ENCODE results near the gene ARHGAP44.
A peak's percentile ranks its signal among the peaks of the same experiment; 100 is the strongest.

Gene ARHGAP44

GRCh38 chr17:13025687-13026086, 236.4 kb downstream of the ARHGAP44 start:
- no peak for TF ChIP-seq ZFX (IDR thresholded peaks at IDR 0.05)
- TF ChIP-seq, protein P1, sequence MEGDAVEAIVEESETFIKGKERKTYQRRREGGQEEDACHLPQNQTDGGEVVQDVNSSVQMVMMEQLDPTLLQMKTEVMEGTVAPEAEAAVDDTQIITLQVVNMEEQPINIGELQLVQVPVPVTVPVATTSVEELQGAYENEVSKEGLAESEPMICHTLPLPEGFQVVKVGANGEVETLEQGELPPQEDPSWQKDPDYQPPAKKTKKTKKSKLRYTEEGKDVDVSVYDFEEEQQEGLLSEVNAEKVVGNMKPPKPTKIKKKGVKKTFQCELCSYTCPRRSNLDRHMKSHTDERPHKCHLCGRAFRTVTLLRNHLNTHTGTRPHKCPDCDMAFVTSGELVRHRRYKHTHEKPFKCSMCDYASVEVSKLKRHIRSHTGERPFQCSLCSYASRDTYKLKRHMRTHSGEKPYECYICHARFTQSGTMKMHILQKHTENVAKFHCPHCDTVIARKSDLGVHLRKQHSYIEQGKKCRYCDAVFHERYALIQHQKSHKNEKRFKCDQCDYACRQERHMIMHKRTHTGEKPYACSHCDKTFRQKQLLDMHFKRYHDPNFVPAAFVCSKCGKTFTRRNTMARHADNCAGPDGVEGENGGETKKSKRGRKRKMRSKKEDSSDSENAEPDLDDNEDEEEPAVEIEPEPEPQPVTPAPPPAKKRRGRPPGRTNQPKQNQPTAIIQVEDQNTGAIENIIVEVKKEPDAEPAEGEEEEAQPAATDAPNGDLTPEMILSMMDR (conservative IDR thresholded peaks at IDR 0.05), result no peak
- no peak overlapping the region for H3K27ac ChIP-seq

DNA sequence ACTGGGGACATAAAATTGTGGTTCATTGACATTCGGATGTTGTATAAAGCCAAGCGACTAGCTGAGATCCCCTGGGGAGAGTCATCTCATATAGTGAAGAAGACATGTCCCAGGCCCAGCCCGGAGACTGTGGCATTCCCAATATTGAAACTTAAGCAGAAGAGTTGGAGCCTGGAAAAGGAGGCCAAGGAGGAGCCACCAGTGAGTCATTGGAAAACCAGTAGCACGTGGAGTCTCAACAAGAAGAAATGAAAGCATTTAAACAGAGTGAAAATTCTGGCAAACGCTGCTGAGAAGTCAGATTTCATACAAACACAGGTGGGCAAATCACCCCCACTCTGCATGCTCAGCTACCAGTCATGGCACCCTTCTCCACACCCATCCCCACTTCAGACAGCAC, 237.9 kb downstream of the ARHGAP44 start:
- TF ChIP-seq ZFX (IDR thresholded peaks at IDR 0.05), result no peak
- TF ChIP-seq, protein P1 (conservative IDR thresholded peaks at IDR 0.05), result no peak
- no peak overlapping the region for H3K27ac ChIP-seq

- H3K27ac ChIP-seq, result no peak overlapping the region
- TF ChIP-seq, protein P1 (conservative IDR thresholded peaks at IDR 0.05), result no peak
- TF ChIP-seq ZFX (IDR thresholded peaks at IDR 0.05), result no peak
Observed at GRCh38 chr17:13029340-13029739, 240.0 kb downstream of the ARHGAP44 start.

DNA sequence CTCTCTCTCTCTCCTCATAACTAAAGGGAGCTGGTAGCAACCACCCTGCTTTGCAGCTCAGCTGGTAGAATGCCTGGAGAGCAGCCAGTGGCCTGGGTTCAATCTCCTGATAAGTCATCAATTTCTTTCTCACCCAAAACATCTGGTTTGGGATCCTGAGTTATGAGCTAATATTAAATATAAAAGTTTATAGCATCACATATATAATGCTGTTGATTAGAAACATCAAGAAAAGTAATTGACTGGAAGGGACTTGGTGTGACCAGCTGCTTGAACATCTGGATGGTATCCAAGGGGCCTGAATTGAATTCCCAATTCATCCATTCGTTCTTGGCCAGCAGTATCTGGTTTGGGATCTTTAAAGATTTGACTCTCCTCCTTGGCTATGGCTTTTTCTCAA, 240.8 kb downstream of the ARHGAP44 start:
- TF ChIP-seq ZFX (IDR thresholded peaks at IDR 0.05), result no peak
- TF ChIP-seq, protein P1 (conservative IDR thresholded peaks at IDR 0.05), result no peak
- H3K27ac ChIP-seq, result no peak overlapping the region

DNA sequence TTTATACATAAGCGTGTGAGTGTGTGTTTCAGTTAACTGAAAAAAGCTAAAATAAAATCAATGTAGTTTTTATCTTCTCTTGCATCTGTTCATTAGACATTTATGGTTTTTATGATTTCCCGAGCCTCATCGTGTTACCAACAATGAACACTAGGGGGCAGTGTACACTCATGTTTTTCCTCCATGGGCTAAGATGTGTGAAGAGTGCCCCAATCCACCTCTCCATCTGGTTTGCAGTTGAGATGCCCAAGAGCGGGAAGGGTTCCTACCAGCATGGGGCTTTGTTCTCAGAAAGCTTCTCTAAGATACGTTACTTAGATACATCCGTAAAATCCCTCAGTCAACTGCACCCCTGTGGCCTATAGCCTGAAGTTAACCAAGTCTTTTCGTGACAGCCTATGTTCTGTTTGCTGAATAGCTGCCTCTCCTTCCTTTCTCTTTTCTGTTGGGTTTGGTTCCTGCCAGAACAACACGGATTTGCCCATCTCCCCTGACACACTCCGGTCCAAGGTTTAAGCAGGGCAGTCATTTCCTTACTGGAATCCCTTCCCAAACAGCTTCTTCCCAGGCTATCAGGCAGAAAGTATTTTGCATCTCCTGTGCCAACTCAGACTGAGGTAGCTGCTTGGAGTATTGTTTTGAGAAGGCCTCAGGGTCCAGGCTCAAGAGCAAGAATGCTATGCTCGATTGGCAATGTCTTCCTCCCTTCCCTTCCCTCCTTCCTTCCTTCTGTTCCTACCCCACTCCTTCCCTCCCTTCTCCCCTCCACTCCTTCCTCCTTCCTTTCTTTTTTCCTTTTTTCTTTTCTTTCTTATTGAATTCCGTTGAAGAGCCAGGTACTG, 241.4 kb downstream of the ARHGAP44 start:
- TF ChIP-seq ZFX (IDR thresholded peaks at IDR 0.05), result no peak
- TF ChIP-seq, protein P1 (conservative IDR thresholded peaks at IDR 0.05), result peak; percentile 84
- H3K27ac ChIP-seq, result no peak overlapping the region

- no peak for TF ChIP-seq ZFX (IDR thresholded peaks at IDR 0.05)
- TF ChIP-seq, protein P1 (conservative IDR thresholded peaks at IDR 0.05), result peak; percentile 89
Observed at GRCh38 chr17:13031718-13032350, 242.5 kb downstream of the ARHGAP44 start.

DNA sequence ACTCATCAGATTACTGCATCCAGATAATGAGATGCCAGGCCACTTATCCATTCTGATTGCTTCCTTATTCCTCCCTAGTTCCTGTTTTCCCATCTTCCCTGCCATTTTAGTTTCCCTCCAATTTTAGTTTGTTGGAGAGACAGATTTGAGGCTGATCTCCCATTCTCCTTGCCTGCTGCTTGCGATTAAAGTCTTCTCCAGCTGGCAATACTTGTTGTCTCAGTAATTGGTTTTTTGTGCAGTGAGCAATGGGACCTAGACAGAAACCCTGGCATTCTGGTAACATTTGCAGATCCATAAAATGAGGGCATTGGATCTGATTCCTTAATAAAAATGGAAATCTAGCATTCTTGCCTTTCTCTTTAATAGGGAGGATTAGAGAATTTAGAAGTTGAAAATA, 246.1 kb downstream of the ARHGAP44 start:
- H3K27ac ChIP-seq, result no peak overlapping the region
- TF ChIP-seq, protein P1 (conservative IDR thresholded peaks at IDR 0.05), result no peak

More at GRCh38 chr17:13031718-13032350, 242.5 kb downstream of the ARHGAP44 start:
- no peak overlapping the region for H3K27ac ChIP-seq
